Activated CD8-positive, alpha-beta memory T cell treated with anti-CD3 and anti-CD28 coated beads, Interleukin-2, amount 50 U/mL, for 4 hours (primary cell): Measurements from ENCODE around the gene SRC.

Source experiments
- DNase-seq: peaks from one replicate; pipeline ENCODE4 v3.0.0-alpha.2; 2020

The SRC gene

GRCh38 chr20:37351689-37352607 is 6.0 kb downstream of the SRC start:
- DNase-seq, result no peak

GRCh38 chr20:37352608-37352980 is 6.7 kb downstream of the SRC start:
- no peak for DNase-seq

GRCh38 chr20:37353285-37353849 is 7.4 kb downstream of the SRC start:
- DNase-seq, result no peak

DNA sequence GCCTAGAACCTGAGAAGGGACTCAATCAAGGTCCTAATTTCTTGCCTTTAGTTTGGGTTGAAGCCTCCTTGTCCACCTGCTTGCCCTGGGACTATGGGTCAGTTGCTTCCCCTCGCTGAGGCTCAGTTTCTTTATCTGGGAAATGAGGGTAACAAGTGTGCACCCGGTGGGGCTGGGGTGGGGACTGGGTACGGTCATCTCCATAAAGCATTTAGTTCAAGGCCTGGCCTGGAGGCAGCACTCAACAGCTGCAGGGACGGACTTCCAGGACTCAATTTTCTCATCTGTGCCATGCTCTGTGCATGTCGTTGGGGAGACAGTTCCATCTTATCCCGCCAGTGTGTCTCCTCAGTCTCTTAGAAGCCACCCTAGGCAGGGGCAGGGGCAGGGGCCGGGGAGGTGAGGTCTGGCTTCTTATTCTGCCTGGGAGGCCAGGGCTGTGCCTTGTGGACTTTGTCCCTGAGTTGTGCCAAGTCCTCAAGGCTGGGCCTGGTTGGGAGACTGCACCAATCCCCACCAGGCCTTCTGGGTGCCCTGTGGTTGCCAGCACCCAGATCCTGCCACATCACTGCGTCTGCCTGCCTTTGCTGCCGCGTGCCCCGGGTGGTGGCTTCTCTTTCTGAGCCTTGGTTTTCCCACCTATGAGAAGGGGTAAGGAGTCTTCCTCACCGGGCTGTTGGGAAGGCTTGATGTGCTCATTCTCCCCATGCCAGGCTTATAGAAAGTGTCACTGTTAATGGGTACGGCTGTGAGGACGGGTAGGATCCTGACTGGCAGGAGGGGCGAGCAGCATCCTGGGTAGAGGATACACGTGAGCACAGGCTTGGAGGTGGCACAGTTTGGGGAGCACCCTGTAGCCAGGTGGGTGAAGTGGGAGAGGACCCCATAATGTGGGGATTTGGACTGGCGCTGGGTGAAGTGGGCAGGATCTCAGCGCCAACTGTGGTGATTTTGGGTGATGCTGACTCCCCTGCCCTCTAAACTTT is 8.6 kb downstream of the SRC start:
- DNase-seq, result no peak

GRCh38 chr20:37355252-37356180 is 9.6 kb downstream of the SRC start:
- DNase-seq, result no peak

- no peak for DNase-seq
Measured at GRCh38 chr20:37356387-37356786, 10.4 kb downstream of the SRC start.

- DNase-seq, result no peak
Measured at GRCh38 chr20:37356961-37357371, 11.0 kb downstream of the SRC start.

- no peak for DNase-seq
Measured at GRCh38 chr20:37357481-37358365, 11.8 kb downstream of the SRC start.

- no peak for DNase-seq
Measured at GRCh38 chr20:37358366-37359150, 12.6 kb downstream of the SRC start.

- no peak for DNase-seq
Measured at GRCh38 chr20:37359331-37359730, 13.4 kb downstream of the SRC start.

DNA sequence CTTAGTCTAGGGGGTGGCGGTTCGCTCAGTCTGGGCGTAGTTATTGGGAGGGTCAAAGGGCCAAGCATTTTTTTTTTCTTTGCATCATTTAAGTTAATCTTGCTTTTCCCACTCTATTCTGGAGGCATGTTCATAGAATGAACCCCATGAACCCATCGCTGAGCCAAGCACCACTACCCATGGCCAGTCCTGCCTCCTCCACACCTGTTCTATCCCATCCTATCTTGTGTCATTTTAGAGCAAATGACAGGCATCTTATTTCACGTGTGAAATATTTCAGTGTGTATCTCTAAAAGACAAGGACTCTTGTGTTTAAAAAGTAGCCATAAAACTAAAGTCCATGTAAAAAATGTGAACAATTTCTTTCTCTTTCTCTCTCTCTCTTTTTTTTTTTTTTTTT is 13.9 kb downstream of the SRC start:
- no peak for DNase-seq

DNA sequence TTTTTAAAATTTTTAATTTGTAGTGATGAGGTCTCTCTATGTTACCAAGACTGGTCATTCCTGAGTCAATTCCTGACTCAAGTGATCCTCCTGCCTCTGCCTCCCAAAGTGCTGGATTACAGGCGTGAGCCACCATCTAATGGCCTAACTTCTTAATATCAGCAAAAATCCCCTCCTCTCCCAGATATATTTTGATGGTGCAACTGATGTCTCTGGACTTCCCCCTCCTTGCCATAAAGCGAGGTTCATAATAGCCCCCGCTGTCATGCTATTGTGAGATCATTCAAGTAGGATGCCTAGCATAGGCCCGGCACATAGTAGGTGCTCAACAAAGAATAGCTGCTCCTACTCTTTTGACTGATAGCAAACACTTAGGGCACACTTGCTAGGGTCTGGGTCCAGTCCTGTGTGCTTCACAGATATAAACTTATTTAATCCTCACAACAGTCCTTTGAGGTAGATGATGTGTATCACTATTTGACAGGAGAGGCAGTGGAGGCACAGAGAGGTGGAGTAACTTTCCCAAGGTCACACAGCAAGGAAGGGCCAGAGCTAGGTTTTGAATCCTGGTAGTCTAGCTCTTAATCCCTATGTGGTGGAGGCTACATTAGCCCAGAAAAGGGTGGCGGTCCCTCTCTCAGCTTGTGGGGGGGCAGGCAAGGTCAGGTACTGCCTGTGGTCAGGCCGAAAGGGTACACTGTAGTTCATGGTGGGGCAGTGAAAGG is 14.6 kb downstream of the SRC start:
- no peak for DNase-seq

GRCh38 chr20:37361336-37361735 is 15.4 kb downstream of the SRC start:
- no peak for DNase-seq

DNA sequence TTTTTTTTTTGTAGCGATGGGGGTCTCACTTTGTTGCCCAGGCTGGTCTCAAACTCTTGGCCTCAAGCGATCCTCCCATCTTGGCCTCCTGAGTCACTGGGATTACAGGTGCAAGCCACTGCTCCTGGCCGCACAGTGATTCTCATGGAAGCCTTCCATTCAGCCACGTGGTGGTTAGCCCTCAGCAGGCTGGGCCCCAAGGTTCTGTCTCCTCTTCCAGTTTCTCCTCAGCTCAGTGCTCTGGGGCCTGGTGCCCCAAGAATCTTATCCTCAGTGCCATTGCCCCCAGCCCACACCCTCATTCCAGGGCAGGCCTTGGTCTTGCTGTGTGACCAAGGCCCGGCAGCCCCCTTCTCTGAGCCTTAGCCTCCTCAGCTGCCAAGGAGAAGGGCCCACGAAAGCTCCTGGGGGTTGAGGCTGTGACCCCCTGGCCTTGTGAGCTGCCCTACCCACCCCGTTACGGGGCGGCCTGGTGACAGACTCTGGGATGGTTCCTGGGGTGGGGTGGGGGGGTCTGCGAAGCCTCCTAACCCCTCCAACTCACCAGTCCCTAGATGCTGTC is 16.4 kb downstream of the SRC start:
- no peak for DNase-seq

DNA sequence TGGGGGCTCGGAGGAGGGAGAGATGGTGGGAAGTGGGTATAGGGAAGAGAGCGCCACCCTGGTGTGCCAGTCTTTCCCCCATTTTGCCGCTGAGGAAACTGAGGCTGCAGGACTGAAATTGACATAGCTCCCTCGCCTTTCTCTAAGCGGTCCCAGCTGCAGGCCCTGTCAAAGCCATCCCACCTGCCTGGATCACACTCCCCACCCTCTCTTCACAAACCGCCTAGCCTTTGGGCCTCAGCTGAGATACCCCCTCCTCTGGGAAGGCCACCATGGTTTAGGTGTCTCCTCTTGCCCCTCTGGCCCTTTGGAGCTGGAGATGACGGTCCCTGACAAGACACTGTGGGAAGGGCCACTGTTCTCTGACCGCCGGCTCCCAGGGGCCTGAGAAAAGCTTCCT is 16.9 kb downstream of the SRC start:
- DNase-seq, result no peak

- DNase-seq, result no peak
Measured at GRCh38 chr20:37363221-37364012, 17.5 kb downstream of the SRC start.

DNA sequence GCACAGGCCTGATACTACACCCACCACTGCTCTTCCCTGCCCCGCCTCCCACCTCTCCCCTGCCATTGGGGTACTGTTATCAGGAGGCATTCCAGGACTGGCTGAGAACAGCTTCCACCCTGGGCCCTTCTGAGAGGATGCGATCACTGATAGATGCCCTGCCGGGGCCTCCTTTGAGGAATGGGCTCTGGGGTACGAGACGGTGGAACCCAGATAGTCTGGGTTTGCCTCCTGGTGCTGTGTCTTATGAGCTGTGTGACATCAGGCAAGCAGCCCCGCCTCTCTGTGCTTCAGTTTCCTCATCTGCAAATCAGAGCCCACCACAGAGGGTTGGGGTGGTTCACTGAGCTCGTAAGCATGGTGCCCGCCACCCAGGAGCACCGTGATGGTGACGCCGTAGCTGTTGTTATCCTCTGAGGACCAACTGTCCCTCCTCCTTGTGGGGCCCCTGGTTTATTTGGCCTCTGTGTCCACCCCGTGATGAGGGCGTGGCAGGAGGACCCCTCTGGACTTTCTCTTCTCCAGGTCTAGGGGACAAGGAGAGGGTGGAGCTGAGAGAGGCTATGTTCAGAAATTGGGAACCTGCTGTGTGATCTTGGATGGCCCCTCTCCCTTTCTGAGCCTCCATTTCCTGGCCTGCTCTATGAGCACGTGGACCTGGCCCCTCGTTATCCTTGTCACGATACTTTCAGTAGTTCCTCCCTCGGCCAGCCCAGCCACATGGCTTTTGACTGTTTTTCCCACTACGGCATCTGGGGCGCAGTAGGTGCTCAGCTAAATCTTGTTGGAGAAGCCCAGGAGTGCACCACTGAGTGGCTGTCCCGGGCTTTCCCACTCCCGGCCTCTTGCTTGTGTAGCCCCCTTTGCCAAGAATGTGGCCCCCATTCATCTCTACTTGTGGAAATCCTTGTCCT is 18.3 kb downstream of the SRC start:
- DNase-seq, result no peak
